Measurements from ENCODE around the gene ALOX15. TPM values are rescaled to one million over a fixed set of nuclear protein-coding genes. Genes with fewer than 3 reads are reported as not detected.

The ALOX15 gene
- total and polyA plus RNA-seq, 10 of the 15 experiments (the other 5 are each of a cell fraction or from before 2014, with no cell fraction given): 0.05 to 1.0 (median 0.24) TPM

DNA sequence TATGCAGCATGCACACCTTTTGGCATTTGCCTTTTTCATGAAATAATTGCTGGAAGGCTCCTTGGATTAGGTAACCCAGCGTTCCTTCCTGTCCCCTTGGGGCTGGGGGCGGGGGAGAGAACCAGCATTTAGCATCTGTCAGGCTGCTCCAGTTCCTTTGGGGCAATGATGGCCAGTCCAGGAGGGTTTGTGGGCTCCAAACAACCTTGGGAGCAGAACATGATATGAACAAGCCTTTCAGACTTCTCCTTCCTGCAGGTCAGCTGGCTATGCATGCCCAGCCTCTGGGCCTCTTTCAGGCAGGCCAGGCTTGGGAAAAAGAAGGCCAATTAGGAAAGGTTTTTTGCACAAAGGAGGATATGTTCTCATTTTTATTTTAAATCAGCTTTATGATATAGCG is 58.3 kb downstream of the ALOX15 start (continued):
- TF ChIP-seq PAX8 (IDR thresholded peaks at IDR 0.05) (no peak), CEBPB (IDR thresholded peaks at IDR 0.05; ENCODE audit: borderline replicate concordance in 1 of 2, low read depth in 2 of 2, low read length in 2 of 2) (no peak), RAD21 (IDR thresholded peaks at IDR 0.05; ENCODE audit: insufficient read depth, low read depth, low read length) (no peak), RAD51 (IDR thresholded peaks at IDR 0.05) (no peak), JUNB (IDR thresholded peaks at IDR 0.05) (no peak)

GRCh38 chr17:4582691-4583090 is 58.8 kb downstream of the ALOX15 start:
- ChIA-PET POLR2A (no interaction called here), RAD21 (ENCODE audit: unreplicated experiment) (no interaction called here)

More at GRCh38 chr17:4582691-4583090, 58.8 kb downstream of the ALOX15 start:
- no peaks in the 10 kb centered on the region for H3K79me2 ChIP-seq (ENCODE audit: control insufficient read depth, insufficient read depth, low read length)
- no peaks in the 10 kb centered on the region; the same call in 2 of the 3 replicates for H3K9me3 ChIP-seq (replicated peaks; ENCODE audit: control insufficient read depth, insufficient read depth, low read length)
- H3K27me3 ChIP-seq (replicated peaks in 1 of 2; ENCODE audit: control insufficient read depth in 2 of 2, insufficient read depth in 2 of 2, low read length in 1 of 2): peaks cover 8% of the 10 kb centered on the region in 2 experiments; a peak in 3 of 4 replicates
- H3K4me3 ChIP-seq: no peak overlapping the region
- DNase-seq (ENCODE audit: low read depth, low spot score) (no peak), ATAC-seq (no peak), FAIRE-seq (no peak)
- H3K9ac ChIP-seq (ENCODE audit: control insufficient read depth, insufficient read depth, low read length): no peak overlapping the region
- no TSS peak for BruUV-seq (replicated peaks)
- H3K4me2 ChIP-seq (ENCODE audit: control insufficient read depth, insufficient read depth): no peak overlapping the region
- CTCF ChIA-PET: no interaction called here
- no peaks in the 10 kb centered on the region for H3K4me1 ChIP-seq (ENCODE audit: control insufficient read depth, insufficient read depth, low read length)
- intact Hi-C loops (cut with micrococcal nuclease; ENCODE audit: unreplicated experiment): no loop called here
- 63% methylated on average over 8 of the region's 8 CpGs for WGBS (ENCODE audit: insufficient coverage, insufficient replicate concordance, low lambda C conversion rate, missing lambda C conversion rate)
- no peaks in the 10 kb centered on the region for H3K36me3 ChIP-seq (ENCODE audit: control insufficient read depth in 2 of 2, insufficient read depth in 2 of 2, low read length in 1 of 2)
- H4K20me1 ChIP-seq (ENCODE audit: control insufficient read depth, insufficient read depth): no peaks in the 10 kb centered on the region; the same call in none of the 2 replicates
- H3K27ac ChIP-seq (ENCODE audit: control insufficient read depth, insufficient read depth): no peak overlapping the region
- SMC1A ChIA-PET (ENCODE audit: uncharacterized antibody, unreplicated experiment): no interaction called here
- no peak overlapping the region for H2AFZ ChIP-seq (ENCODE audit: control insufficient read depth, low read depth, low read length)
- in situ Hi-C loops (cut with MboI): no loop called here
- no peak for TF ChIP-seq EED (IDR thresholded peaks at IDR 0.05; ENCODE audit: low read depth)
- no peak for TF ChIP-seq GABPA (IDR thresholded peaks at IDR 0.05; ENCODE audit: low read depth)
- no peak for TF ChIP-seq BCL3 (IDR thresholded peaks at IDR 0.05; ENCODE audit: borderline replicate concordance, insufficient read depth, low read depth, low read length, poor library complexity, severe bottlenecking)
- TF ChIP-seq RELA (IDR thresholded peaks at IDR 0.05; ENCODE audit: borderline replicate concordance, partially characterized antibody): no peak
- TF ChIP-seq SREBF1 (IDR thresholded peaks at IDR 0.05; ENCODE audit: low read length): no peak
